ENCODE results near the gene INF2.

- no peak for TF ChIP-seq EP300 (IDR thresholded peaks at IDR 0.05)
- TF ChIP-seq CTCF (IDR thresholded peaks at IDR 0.05), result peak in 2 of 3 experiments; percentile 8 to 17
- TF ChIP-seq POLR2A (IDR thresholded peaks at IDR 0.05; ENCODE audit: low read depth), result no peak
These were observed 35.8 kb downstream of the INF2 start for GRCh38 chr14:104724981-104725771.

All from esophagus muscularis mucosa (tissue), 4 donors.